LNCAP (cell line): ENCODE data around the gene EIPR1.

Source experiments
- TF ChIP-seq, protein P1 (sequence below): fragments of 450-650 bp; IDR thresholded peaks from 2 replicates; pipeline ENCODE4 v1.5.1; 2017; ENCODE audit warnings: mild to moderate bottlenecking

EIPR1 gene

DNA sequence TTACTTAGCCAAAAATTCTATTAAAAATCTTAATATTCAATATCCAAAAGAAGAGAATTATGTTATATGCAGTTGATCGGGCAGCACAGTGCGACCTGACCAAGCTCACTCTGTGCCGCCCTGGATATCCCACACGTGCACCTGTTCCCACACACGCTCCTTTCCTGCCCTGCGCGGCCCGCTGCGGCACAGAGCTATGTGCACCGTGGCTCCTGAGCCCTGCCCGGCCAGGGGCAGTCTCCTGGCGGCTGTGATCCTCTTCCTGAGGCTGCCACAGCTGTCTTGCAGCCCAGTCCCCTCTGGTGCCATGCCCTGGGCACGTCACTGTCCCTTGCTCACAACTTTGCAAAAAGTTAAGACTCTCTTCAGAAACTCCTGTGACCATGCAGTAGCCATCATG is 31.2 kb upstream of the EIPR1 start:
- TF ChIP-seq, protein P1, sequence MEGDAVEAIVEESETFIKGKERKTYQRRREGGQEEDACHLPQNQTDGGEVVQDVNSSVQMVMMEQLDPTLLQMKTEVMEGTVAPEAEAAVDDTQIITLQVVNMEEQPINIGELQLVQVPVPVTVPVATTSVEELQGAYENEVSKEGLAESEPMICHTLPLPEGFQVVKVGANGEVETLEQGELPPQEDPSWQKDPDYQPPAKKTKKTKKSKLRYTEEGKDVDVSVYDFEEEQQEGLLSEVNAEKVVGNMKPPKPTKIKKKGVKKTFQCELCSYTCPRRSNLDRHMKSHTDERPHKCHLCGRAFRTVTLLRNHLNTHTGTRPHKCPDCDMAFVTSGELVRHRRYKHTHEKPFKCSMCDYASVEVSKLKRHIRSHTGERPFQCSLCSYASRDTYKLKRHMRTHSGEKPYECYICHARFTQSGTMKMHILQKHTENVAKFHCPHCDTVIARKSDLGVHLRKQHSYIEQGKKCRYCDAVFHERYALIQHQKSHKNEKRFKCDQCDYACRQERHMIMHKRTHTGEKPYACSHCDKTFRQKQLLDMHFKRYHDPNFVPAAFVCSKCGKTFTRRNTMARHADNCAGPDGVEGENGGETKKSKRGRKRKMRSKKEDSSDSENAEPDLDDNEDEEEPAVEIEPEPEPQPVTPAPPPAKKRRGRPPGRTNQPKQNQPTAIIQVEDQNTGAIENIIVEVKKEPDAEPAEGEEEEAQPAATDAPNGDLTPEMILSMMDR = no peak

DNA sequence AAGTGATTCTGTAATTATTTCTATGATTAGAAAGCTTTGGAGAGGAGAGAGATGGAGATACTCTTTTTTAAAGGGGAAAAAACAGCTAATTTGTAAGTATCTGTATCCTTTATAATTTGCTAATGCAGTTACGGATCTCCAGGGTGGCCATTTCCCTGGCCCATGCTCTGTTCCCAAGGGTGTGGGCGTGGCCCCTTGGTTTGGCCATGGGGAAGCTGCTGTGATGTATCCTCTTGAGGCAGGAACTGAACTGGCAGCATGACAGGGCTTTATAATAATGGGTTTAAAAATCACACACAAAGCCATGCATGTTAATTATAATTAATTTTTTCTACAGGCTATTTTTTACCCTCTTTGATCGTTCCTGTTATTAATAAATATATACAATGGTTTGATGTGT is 28.9 kb upstream of the EIPR1 start:
- TF ChIP-seq, protein P1 = no peak

DNA sequence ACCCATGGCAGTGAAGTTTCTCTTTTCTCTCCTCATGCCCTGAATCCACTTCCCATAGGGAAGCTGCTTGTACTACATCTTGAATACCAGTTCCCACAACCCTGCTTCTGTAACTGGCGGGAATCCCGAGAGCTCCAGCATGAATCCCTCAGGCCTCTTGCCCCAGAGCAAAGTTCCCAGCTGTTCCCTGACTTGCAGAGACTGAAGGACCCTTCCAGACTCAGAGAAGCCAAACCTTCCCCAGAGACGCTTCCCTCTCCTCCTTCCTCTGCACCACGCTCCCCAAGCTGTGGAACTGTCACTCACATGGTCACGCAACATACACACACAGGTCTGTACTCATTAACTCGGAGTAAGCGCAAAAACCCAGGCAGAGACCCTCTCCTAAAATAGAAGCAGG is 28.3 kb upstream of the EIPR1 start:
- TF ChIP-seq, protein P1 = no peak

DNA sequence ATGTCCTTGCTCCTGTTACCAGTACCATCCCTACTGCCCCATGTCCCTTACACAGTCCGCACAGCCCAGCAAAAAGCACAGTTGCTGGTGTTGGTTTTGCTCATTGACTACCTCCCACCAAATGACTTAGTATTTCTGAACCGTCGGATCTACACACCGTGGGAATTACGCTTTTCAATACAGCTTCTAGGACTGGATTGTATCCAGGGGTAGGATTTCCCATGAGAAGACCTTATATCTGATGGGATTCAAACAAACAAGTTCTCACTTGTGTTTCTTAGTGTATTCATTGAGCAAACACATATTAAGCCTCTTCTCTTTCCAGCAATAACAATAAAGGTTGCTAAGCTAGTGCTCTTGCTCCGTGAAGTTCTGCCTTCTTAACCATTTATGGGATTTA is 27.7 kb upstream of the EIPR1 start:
- TF ChIP-seq, protein P1 = no peak

DNA sequence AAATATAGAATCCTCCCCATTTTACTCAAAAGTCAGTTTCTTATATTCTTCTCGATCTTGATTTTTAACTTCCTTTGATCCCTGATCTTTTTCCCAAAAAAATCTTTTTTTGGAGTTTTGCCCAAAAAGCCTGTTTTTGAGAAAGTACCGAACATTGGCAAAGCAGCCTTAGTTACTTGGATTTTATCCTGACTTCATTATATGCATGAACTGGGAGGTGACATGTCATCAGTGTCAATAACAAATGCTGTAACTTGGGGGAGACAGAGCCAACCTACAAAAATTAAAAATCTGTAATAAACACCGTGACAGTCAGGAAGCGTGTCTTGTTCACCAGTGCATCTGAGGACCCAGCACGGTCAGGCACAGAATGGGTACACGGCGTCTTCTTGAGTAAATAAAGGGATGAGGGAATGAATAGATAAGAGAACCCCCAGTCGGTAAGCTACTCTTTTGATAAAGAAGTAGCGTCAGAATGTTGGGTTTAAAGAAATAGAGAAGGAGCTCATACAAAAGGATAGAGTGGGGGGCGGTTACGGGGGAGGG is 26.8 kb upstream of the EIPR1 start:
- TF ChIP-seq, protein P1 = no peak

DNA sequence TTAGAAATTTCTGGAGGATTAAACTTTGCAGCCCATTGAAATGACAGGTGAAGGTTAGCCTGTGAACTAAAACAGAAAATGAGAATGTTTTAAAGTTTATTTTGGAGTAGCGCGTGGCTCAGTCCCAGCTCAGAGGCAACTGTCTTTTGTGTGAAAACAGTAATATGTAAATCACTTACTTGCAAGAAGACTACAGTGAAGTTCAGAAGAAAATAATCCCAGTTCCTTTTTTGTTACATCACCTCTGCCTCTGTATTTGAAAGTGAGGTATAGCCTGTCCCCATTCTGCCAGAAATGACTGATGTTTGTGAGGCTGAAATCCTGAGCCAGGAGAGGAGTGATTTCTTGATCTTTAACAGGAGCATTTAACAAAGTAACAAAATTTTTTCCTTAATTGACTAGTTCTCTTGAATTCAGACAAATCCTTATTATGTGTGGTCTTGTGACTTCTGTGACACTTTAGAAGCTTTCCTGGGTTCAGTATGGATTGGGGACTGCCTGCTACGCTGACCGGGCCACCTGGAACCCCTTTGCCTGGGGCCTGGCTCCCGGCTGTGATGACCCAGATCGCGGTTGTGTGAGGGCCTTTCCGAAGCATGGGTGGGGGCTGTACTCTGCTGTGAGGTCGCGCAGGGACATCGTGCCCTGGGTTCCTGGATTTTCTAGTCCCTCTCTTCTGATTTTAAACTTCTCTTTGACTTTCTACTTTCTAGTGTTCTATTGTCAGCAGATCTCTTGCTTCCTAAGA is 26.1 kb upstream of the EIPR1 start:
- TF ChIP-seq, protein P1 = no peak

DNA sequence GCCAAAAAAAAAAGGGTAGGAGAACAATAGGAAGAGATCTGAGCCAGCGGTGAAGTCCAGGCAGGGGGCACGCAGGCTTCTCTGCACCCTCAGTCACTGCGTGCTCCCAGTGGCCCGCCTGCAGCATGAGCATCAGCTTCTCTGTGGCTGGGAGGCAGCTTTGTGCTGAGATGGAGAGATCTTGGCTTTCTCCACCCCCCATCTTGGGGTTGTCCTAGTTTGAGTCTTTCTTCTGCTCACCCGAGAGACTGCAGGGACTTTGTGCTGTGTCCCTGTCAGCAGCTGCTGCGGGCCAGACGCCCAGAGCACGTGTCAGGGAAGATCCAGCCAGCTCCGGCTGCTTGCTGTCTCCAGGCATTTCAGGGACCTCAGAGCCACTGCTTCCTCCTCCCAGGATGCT is 22.2 kb upstream of the EIPR1 start:
- TF ChIP-seq, protein P1 = no peak
